GM21528 (cell line): ENCODE results near the gene NCBP1.
"Not testable (repeated sequence)": the region's sequence is repeated elsewhere in the genome, so short reads cannot be mapped to it uniquely, and the experiment has no call there.

ENCODE experiments used
- ATAC-seq: cut with Tn5 transposase; IDR thresholded peaks from one replicate; pipeline ENCODE4 v1.9.1; 2021; ENCODE audit warnings: mild to moderate bottlenecking, moderate library complexity; ENCODE audit not compliant: unreplicated experiment, low FRiP score

NCBP1 gene

GRCh38 chr9:97632985-97633858 lies at the start of gene NCBP1, which contains the start of gene TSTD2:
Gene NCBP1, plus strand, starts transcription at chr9:97633821. Its CDS starts 61 bp downstream, at chr9:97633882.
Gene TSTD2, minus strand, starts transcription at chr9:97633368. Its CDS starts 5,806 bp downstream, at chr9:97627562.
- ATAC-seq = peak; percentile 86

GRCh38 chr9:97584778-97585177 lies 48.8 kb upstream of the NCBP1 start:
- ATAC-seq = not testable (repeated sequence)

GRCh38 chr9:97586909-97587308 lies 46.7 kb upstream of the NCBP1 start:
- ATAC-seq = not testable (repeated sequence)

GRCh38 chr9:97591535-97591934 lies 42.1 kb upstream of the NCBP1 start:
- ATAC-seq = no peak

- ATAC-seq = no peak
These were observed 41.5 kb upstream of the NCBP1 start for GRCh38 chr9:97592126-97592525.

- ATAC-seq = no peak
These were observed 39.7 kb upstream of the NCBP1 start for GRCh38 chr9:97593960-97594359.

GRCh38 chr9:97594381-97594921 lies 39.2 kb upstream of the NCBP1 start:
- no peak for ATAC-seq

- no peak for ATAC-seq
These were observed 36.7 kb upstream of the NCBP1 start for GRCh38 chr9:97596906-97597305.

GRCh38 chr9:97598461-97599288 lies 34.9 kb upstream of the NCBP1 start:
- ATAC-seq = peak; percentile 81

GRCh38 chr9:97599314-97599846 lies 34.2 kb upstream of the NCBP1 start:
- ATAC-seq = no peak

- no peak for ATAC-seq
These were observed 32.9 kb upstream of the NCBP1 start for GRCh38 chr9:97600531-97601227.

- ATAC-seq = no peak
These were observed 32.3 kb upstream of the NCBP1 start for GRCh38 chr9:97601228-97601898.

- no peak for ATAC-seq
These were observed 31.2 kb upstream of the NCBP1 start for GRCh38 chr9:97602430-97602829.

- ATAC-seq = no peak
These were observed 28.5 kb upstream of the NCBP1 start for GRCh38 chr9:97604901-97605645.

- no peak for ATAC-seq
These were observed 18.1 kb upstream of the NCBP1 start for GRCh38 chr9:97615439-97616072.

GRCh38 chr9:97617939-97618416 lies 15.6 kb upstream of the NCBP1 start:
- no peak for ATAC-seq

- ATAC-seq = not testable (repeated sequence)
These were observed 13.6 kb upstream of the NCBP1 start for GRCh38 chr9:97620063-97620462.

GRCh38 chr9:97622483-97622882 lies 11.1 kb upstream of the NCBP1 start:
- not testable (repeated sequence) for ATAC-seq
